SJSA1 (cell line): ENCODE measurements around the gene CNTNAP2. TPM values are rescaled to one million over a fixed set of nuclear protein-coding genes. Genes with fewer than 3 reads are reported as not detected.

Experiments
- DNase-seq, 2 experiments: peaks; one replicate each; pipeline ENCODE4 v3.0.0-alpha.2; 2015 to 2020; ENCODE audit warnings: low spot score in 2 of 2, low read depth in 1 of 2
- H3K27ac ChIP-seq: fragments of 250-450 bp; sonication (Bioruptor Pico); 2 replicates; pipeline ENCODE4 v1.5.1; 2020; ENCODE audit warnings: mild to moderate bottlenecking, moderate library complexity
- H3K27me3 ChIP-seq: fragments of 250-450 bp; sonication (Bioruptor Pico); replicated peaks from 2 replicates; pipeline ENCODE4 v1.5.1; 2020; ENCODE audit warnings: mild to moderate bottlenecking, moderate library complexity
- H3K36me3 ChIP-seq: fragments of 250-450 bp; sonication (Bioruptor Pico); 2 replicates; pipeline ENCODE4 v1.5.1; 2020; ENCODE audit warnings: mild to moderate bottlenecking
- H3K4me1 ChIP-seq: fragments of 250-450 bp; sonication (Bioruptor Pico); replicated peaks from 2 replicates; pipeline ENCODE4 v1.6.1; 2021; ENCODE audit warnings: mild to moderate bottlenecking
- H3K4me3 ChIP-seq: fragments of 250-450 bp; sonication (Bioruptor Pico); 2 replicates; pipeline ENCODE4 v1.5.1; 2020; ENCODE audit warnings: mild to moderate bottlenecking
- H3K9me3 ChIP-seq: fragments of 250-450 bp; sonication (Bioruptor Pico); replicated peaks from 2 replicates; pipeline ENCODE4 v1.5.1; 2020; ENCODE audit warnings: mild to moderate bottlenecking
- total RNA-seq: library from RNA; depleted of rRNA; stranded (reverse); fragments of >200 nt; shearing (Covaris generic); gene quantifications from 2 replicates; pipeline ENCODE4 v1.2.3, GENCODE V29; 2014

CNTNAP2 gene
- total RNA-seq, 1 experiment from 2014 or later, result 0.29 TPM

GRCh38 chr7:146375170-146375569 is 258.6 kb downstream of the CNTNAP2 start:
- H3K27ac ChIP-seq, result no peak overlapping the region
- H3K36me3 ChIP-seq, result no peaks in the 10 kb centered on the region
- 0 out of 2 replicates have a peak, but pooled peaks cover 5% of the 10 kb centered on the region for H3K9me3 ChIP-seq
- H3K4me1 ChIP-seq, result no peaks in the 10 kb centered on the region
- no peaks in the 10 kb centered on the region for H3K27me3 ChIP-seq
- H3K4me3 ChIP-seq, result no peak overlapping the region
- DNase-seq, result no peak

- Histone ChIP-seq H3K9me3 (peaks cover 5% of the 10 kb centered on the region; the same call in 1 of the 2 replicates), H3K4me1 (no peaks in the 10 kb centered on the region), H3K4me3 (no peak overlapping the region), H3K27me3 (no peaks in the 10 kb centered on the region), H3K36me3 (no peaks in the 10 kb centered on the region), H3K27ac (no peak overlapping the region)
- DNase-seq, result no peak
Observed at GRCh38 chr7:146378196-146378595, 261.6 kb downstream of the CNTNAP2 start.

GRCh38 chr7:146387140-146387539 is 270.5 kb downstream of the CNTNAP2 start:
- Histone ChIP-seq H3K4me3 (no peak overlapping the region), H3K9me3 (peaks cover 5% of the 10 kb centered on the region; the same call in 1 of the 2 replicates), H3K4me1 (no peaks in the 10 kb centered on the region), H3K27ac (no peak overlapping the region), H3K36me3 (no peaks in the 10 kb centered on the region), H3K27me3 (no peaks in the 10 kb centered on the region)
- no peak for DNase-seq

GRCh38 chr7:146388928-146389327 is 272.3 kb downstream of the CNTNAP2 start:
- H3K9me3 ChIP-seq, result peaks cover 5% of the 10 kb centered on the region; the same call in 1 of the 2 replicates
- H3K36me3 ChIP-seq, result no peaks in the 10 kb centered on the region
- no peaks in the 10 kb centered on the region for H3K27me3 ChIP-seq
- H3K4me3 ChIP-seq, result no peak overlapping the region
- no peak overlapping the region for H3K27ac ChIP-seq
- DNase-seq, result no peak
- H3K4me1 ChIP-seq, result no peaks in the 10 kb centered on the region

GRCh38 chr7:146393346-146393745 is 276.7 kb downstream of the CNTNAP2 start:
- Histone ChIP-seq H3K4me3 (no peak overlapping the region), H3K9me3 (0 out of 2 replicates have a peak, but pooled peaks cover 4% of the 10 kb centered on the region), H3K27me3 (no peaks in the 10 kb centered on the region), H3K4me1 (no peaks in the 10 kb centered on the region), H3K27ac (no peak overlapping the region), H3K36me3 (no peaks in the 10 kb centered on the region)
- no peak for DNase-seq

- Histone ChIP-seq H3K36me3 (no peaks in the 10 kb centered on the region), H3K27me3 (no peaks in the 10 kb centered on the region), H3K9me3 (no peaks in the 10 kb centered on the region; the same call in 1 of the 2 replicates), H3K4me3 (no peak overlapping the region), H3K27ac (no peak overlapping the region), H3K4me1 (no peaks in the 10 kb centered on the region)
- DNase-seq, result no peak
Observed at GRCh38 chr7:146397141-146397540, 280.5 kb downstream of the CNTNAP2 start.

- H3K27ac ChIP-seq, result no peak overlapping the region
- DNase-seq, result no peak
- no peaks in the 10 kb centered on the region for H3K27me3 ChIP-seq
- H3K36me3 ChIP-seq, result no peaks in the 10 kb centered on the region
- no peak overlapping the region for H3K4me3 ChIP-seq
- no peaks in the 10 kb centered on the region for H3K4me1 ChIP-seq
- no peaks in the 10 kb centered on the region; the same call in 1 of the 2 replicates for H3K9me3 ChIP-seq
Observed at GRCh38 chr7:146401939-146402338, 285.3 kb downstream of the CNTNAP2 start.

- no peak for DNase-seq
- Histone ChIP-seq H3K27me3 (no peaks in the 10 kb centered on the region), H3K4me3 (no peak overlapping the region), H3K4me1 (no peaks in the 10 kb centered on the region), H3K36me3 (no peaks in the 10 kb centered on the region), H3K27ac (no peak overlapping the region), H3K9me3 (no peaks in the 10 kb centered on the region; the same call in none of the 2 replicates)
Observed at GRCh38 chr7:146405737-146406136, 289.1 kb downstream of the CNTNAP2 start.

- Histone ChIP-seq H3K4me1 (no peaks in the 10 kb centered on the region), H3K9me3 (no peaks in the 10 kb centered on the region; the same call in none of the 2 replicates), H3K4me3 (no peak overlapping the region), H3K27ac (no peak overlapping the region), H3K27me3 (no peaks in the 10 kb centered on the region), H3K36me3 (no peaks in the 10 kb centered on the region)
- DNase-seq, result no peak
Observed at GRCh38 chr7:146411975-146412374, 295.4 kb downstream of the CNTNAP2 start.

- DNase-seq, result no peak
- Histone ChIP-seq H3K27me3 (no peaks in the 10 kb centered on the region), H3K27ac (no peak overlapping the region), H3K4me1 (no peaks in the 10 kb centered on the region), H3K36me3 (no peaks in the 10 kb centered on the region), H3K4me3 (no peak overlapping the region), H3K9me3 (no peaks in the 10 kb centered on the region; the same call in none of the 2 replicates)
Observed at GRCh38 chr7:146412781-146413180, 296.2 kb downstream of the CNTNAP2 start.

GRCh38 chr7:146414373-146414772 is 297.8 kb downstream of the CNTNAP2 start:
- no peak overlapping the region for H3K27ac ChIP-seq
- no peaks in the 10 kb centered on the region; the same call in none of the 2 replicates for H3K9me3 ChIP-seq
- no peaks in the 10 kb centered on the region for H3K36me3 ChIP-seq
- no peak for DNase-seq
- no peaks in the 10 kb centered on the region for H3K27me3 ChIP-seq
- no peaks in the 10 kb centered on the region for H3K4me1 ChIP-seq
- no peak overlapping the region for H3K4me3 ChIP-seq

GRCh38 chr7:146414937-146415336 is 298.3 kb downstream of the CNTNAP2 start:
- DNase-seq, result no peak
- Histone ChIP-seq H3K4me1 (no peaks in the 10 kb centered on the region), H3K36me3 (no peaks in the 10 kb centered on the region), H3K9me3 (no peaks in the 10 kb centered on the region; the same call in none of the 2 replicates), H3K4me3 (no peak overlapping the region), H3K27me3 (no peaks in the 10 kb centered on the region), H3K27ac (no peak overlapping the region)

- no peak for DNase-seq
- no peak overlapping the region for H3K4me3 ChIP-seq
- no peaks in the 10 kb centered on the region for H3K4me1 ChIP-seq
- H3K27me3 ChIP-seq, result no peaks in the 10 kb centered on the region
- no peaks in the 10 kb centered on the region for H3K36me3 ChIP-seq
- H3K27ac ChIP-seq, result no peak overlapping the region
- H3K9me3 ChIP-seq, result no peaks in the 10 kb centered on the region; the same call in 1 of the 2 replicates
Observed at GRCh38 chr7:146417176-146417575, 300.6 kb downstream of the CNTNAP2 start.

GRCh38 chr7:146423446-146423845 is 306.8 kb downstream of the CNTNAP2 start:
- H3K27ac ChIP-seq, result no peak overlapping the region
- no peak for DNase-seq
- H3K4me1 ChIP-seq, result no peaks in the 10 kb centered on the region
- H3K4me3 ChIP-seq, result no peak overlapping the region
- no peaks in the 10 kb centered on the region for H3K36me3 ChIP-seq
- H3K27me3 ChIP-seq, result no peaks in the 10 kb centered on the region
- no peaks in the 10 kb centered on the region; the same call in 1 of the 2 replicates for H3K9me3 ChIP-seq

- Histone ChIP-seq H3K36me3 (no peaks in the 10 kb centered on the region), H3K9me3 (no peaks in the 10 kb centered on the region; the same call in 1 of the 2 replicates), H3K4me1 (no peaks in the 10 kb centered on the region), H3K27me3 (no peaks in the 10 kb centered on the region), H3K4me3 (no peak overlapping the region), H3K27ac (no peak overlapping the region)
- no peak for DNase-seq
Observed at GRCh38 chr7:146424084-146424483, 307.5 kb downstream of the CNTNAP2 start.
